HG03520 (cell line): Measurements from ENCODE around the gene NFE2L2.
"Not testable (repeated sequence)": the region's sequence is repeated elsewhere in the genome, so short reads cannot be mapped to it uniquely, and the experiment has no call there.

Source experiments
- ATAC-seq: cut with Tn5 transposase; IDR thresholded peaks from one replicate; pipeline ENCODE4 v1.9.1; 2021; ENCODE audit warnings: mild to moderate bottlenecking, moderate library complexity; ENCODE audit not compliant: unreplicated experiment

The NFE2L2 gene

GRCh38 chr2:177281400-177282180, 17.1 kb upstream of the NFE2L2 start:
- ATAC-seq = no peak

GRCh38 chr2:177279847-177280246, 15.3 kb upstream of the NFE2L2 start:
- ATAC-seq = no peak

- ATAC-seq = no peak
These were observed 11.2 kb upstream of the NFE2L2 start for GRCh38 chr2:177275743-177276055.

- ATAC-seq = no peak
These were observed 10.7 kb upstream of the NFE2L2 start for GRCh38 chr2:177275040-177275742.

- no peak for ATAC-seq
These were observed 8.9 kb upstream of the NFE2L2 start for GRCh38 chr2:177273408-177273807.

- ATAC-seq = no peak
These were observed 8.2 kb upstream of the NFE2L2 start for GRCh38 chr2:177272765-177273164.

GRCh38 chr2:177271981-177272666, 7.6 kb upstream of the NFE2L2 start:
- no peak for ATAC-seq

GRCh38 chr2:177270531-177270930, 6.0 kb upstream of the NFE2L2 start:
- ATAC-seq = no peak

GRCh38 chr2:177268901-177269300, 4.4 kb upstream of the NFE2L2 start:
- ATAC-seq = no peak

GRCh38 chr2:177268187-177268871, 3.8 kb upstream of the NFE2L2 start:
- ATAC-seq = no peak

- ATAC-seq = not testable (repeated sequence)
These were observed 2.4 kb upstream of the NFE2L2 start for GRCh38 chr2:177266955-177267354.

- ATAC-seq = no peak
These were observed 1.6 kb upstream of the NFE2L2 start for GRCh38 chr2:177265824-177266817.

- ATAC-seq = no peak
These were observed 276 bp downstream of the NFE2L2 start for GRCh38 chr2:177264209-177264692.

- ATAC-seq = peak; percentile 40
These were observed 897 bp downstream of the NFE2L2 start for GRCh38 chr2:177263451-177264208.

GRCh38 chr2:177262958-177263450, 1.5 kb downstream of the NFE2L2 start:
- ATAC-seq = no peak

GRCh38 chr2:177262092-177262491, 2.4 kb downstream of the NFE2L2 start:
- ATAC-seq = no peak

- no peak for ATAC-seq
These were observed 3.1 kb downstream of the NFE2L2 start for GRCh38 chr2:177261116-177262060.

- no peak for ATAC-seq
These were observed 4.1 kb downstream of the NFE2L2 start for GRCh38 chr2:177260379-177260778.
